Hepatic stellate cell (primary cell): ENCODE measurements around the gene DENND11.

Experiments used
- DNase-seq: peaks from one replicate; pipeline ENCODE4 v3.0.0; 2011; ENCODE audit warnings: low spot score

DENND11 gene

GRCh38 chr7:141702047-141702567, at the start of gene DENND11:
DENND11 (minus strand) TSS chr7:141702166; CDS start chr7:141702153, 13 bp downstream.
- DNase-seq: peak; percentile 60

- no peak for DNase-seq
Measured at GRCh38 chr7:141748396-141748795, 46.4 kb upstream of the DENND11 start.

- DNase-seq: no peak
Measured at GRCh38 chr7:141744131-141744530, 42.2 kb upstream of the DENND11 start.

- no peak for DNase-seq
Measured at GRCh38 chr7:141742229-141742628, 40.3 kb upstream of the DENND11 start.

DNA sequence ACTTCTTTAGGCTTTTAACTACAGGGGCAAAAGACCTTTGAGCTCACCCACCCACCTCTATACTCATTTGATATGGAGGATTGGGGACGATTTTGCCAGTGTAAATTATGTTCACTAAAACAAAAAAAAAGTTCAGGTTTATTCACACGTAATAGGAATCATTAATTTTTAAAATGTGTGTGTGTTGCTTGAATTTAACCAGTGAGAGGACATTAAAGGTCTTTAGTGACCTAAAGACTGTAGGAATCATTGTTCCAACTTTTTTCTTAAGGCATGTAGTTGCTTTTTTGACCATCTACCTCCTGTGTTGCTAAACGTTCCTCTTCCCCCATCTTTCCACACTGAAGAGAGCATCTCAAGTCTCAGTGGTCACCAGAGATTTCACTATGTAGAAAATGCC, 37.3 kb upstream of the DENND11 start:
- no peak for DNase-seq

DNA sequence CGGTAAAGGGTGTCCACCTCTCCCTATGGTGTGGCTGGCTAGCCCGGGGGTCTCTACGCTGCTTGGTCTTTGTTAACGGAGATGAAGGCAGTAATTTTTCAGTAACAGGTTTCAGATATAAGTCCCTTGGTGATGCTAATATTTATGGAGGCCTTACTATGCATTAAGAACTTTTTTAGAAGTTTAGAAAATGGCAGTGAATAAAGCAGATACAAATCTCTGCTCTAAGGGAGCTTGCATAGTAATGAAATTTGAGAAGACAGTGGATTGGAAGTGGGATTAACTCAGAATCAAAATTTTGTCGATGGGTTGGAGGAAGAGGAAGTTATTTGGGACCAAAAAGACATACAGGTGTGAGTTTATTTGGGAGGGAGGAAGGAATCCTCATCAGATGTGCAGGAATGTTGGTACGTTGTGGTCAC, 36.6 kb upstream of the DENND11 start:
- DNase-seq: no peak

DNA sequence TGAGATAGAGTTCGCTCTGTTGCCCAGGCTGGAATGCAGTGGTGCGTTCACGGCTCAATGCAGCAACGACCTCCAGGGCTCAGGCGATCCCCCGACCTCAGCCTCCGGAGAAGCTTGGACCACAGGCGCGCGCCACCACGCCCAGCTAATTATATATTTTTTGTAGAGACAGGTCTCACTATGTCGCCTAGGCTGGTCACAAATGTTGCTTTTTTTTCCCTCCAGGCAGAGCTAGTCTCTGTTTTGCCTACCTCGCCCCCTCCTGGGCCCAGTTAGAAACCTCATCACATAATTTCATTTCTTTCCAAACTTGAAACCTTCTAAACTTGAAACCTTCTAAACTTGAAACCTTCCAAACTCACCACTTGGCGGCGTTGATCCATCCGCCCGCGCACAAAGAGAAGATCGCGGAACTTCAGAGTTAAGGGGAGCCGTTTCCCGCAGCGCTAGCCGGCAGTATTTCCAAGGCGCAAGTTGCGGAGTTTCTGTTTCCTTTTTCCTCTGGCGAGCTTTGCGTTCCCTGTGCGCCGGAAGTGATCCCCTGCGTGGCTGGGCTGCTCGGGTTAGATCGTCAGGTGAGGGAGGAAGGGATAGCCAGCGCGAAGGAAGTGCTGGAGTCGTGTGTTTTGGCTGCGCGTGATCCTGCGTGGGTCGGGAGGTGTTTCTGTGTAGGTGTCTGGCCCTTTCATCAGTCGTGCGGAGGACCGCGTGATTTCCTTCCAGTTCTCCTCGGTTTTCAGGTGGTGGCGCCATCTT, 36.0 kb upstream of the DENND11 start, which contains the start of gene SSBP1:
Gene SSBP1 (plus strand): TSS at position 523 of the 756 bp plus-strand sequence. CDS start 809 bp downstream, outside the sequence.
- peak; percentile 83 for DNase-seq

DNA sequence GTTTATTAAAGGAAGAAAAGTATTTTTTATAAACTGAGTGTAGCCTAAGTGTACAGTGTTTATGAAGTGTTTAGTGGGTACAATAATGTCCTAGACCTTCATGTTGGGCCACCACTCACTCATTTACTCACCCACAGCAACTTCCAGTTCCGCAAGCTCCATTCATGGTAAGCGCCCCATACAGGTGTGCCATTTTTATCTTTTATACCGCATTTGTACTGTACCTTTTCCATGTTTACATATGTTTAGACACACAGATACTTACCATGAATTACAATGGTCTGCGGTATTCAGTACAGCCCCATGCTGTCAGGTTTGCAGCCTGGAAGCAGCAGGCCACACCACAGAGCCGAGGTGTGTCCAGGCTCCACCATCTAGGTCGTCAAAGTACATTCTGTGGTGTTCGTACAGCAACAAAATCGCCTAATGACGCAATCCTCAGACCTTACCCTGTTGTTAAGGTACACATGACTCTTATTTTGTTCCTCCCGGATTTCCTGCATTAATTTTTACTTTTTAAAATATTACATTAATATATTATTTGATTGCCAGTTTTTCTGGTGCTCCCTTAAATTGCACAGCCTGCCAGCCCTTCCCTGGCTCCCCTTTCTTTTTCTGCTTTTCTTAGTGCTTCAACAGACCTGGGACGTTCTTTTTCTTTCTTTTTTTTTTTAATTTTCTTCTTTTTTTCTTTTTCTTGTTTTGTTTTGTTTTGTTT, 35.3 kb upstream of the DENND11 start:
- DNase-seq: no peak

DNA sequence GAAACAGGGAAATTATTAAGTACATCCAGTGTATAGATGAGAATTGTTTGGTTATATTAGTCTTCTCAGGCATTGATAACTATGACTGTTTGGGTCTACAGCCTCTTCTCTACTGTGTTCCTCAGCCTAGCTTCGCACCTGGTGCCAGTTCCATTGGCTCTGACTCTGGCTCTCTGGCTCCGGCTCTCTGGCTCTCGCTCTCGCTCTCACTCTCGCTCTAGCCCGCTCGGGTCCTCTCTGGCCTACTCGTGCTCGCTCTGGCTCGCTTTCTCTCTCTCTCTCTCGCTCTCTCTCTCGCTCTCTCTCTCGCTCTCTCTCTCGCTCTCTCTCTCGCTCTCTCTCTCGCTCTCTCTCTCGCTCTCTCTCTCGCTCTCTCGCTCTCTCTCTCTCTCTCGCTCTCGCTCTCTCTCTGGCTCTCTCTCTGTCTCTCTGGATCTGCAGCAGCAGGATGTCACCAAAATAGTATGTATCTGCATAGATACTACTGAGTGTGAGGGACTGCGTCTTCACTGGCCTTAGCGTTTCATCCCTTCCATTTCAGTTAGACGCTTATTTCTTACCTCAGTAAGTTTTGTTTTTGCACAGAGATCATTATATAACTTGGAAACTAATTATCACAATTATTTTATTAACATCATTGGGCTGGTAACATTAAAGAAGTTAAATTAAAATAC, 29.6 kb upstream of the DENND11 start:
- DNase-seq: no peak

GRCh38 chr7:141729020-141729419, 27.1 kb upstream of the DENND11 start:
- DNase-seq: no peak

GRCh38 chr7:141722529-141722928, 20.6 kb upstream of the DENND11 start:
- DNase-seq: no peak

DNA sequence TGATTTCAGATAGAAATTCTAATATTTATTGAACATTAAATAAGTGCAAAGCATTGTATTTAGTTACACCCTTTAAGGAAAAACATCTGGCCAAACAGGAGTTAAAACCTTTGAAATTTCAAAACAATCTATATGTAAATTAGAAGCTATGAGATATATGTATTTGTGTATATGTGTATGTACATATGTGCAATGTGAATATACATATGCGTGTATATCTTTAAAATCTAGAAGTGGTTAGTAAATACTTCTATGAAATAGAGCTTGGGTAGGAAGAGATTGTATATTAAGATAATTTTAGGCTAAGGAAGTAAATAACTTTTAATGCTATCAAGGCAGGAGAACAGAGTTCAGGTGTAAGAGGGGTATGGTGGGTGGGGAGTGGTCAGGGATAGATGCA, 15.5 kb upstream of the DENND11 start:
- no peak for DNase-seq

DNA sequence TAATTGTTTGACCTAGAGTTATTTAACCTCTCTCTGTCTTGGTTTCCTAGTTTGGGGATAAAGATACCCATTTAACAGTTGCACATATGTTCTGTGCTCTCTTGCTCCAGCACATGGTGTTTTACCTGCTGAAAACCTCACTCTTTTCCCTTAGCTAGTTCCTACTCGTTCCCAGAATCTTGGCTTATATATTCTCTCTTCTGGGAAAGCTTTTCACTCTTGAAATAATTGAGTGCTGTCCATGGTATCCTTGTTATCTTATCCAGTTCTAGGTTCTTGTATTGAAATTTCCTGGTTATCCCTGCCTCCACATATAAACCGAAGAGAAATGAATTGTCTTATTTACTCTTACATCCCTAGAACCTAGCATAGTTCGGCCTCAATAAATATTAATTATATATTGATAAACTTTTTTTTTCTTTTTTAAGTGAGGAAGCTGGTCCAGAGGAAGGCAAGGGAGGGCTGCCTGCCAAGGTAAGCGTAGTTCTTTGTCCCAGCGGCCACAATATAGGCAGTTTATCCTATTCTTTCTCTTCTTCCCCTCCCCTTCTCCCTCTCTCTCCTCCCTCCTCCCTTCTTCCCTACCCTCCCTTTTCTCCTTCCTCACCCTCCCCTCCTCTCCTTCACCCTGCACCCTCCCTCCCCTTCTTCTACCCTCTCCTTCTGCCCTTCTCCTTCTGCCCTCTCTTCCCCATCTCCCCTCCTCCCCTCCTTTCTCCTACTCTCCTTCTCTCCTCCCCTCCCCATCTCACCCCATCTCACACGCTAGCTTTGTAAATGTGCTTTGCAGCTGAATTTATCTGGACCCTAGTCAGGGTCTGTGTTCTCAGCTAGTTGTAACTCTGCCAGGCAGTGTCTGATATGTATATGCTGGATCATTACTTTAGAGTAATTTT, 14.1 kb upstream of the DENND11 start:
- no peak for DNase-seq

DNA sequence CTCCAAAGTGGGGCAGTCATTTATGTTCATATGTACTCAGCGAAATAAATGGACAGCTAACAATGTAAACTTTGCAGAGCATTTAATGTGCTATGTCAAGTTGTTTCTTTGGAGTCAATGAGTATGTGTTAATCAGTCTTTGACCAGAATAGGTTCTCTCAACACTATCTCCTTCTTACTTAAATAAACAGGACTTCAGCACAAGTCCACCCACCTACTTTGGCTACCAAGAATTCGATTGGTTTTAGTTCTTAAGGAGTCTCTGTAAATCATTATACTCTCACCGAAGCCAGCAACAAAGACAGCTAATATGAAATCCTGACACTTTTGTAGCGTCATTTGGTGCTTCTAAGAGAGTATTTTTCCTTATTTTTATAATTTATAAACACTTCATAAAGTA, 13.1 kb upstream of the DENND11 start:
- no peak for DNase-seq

- DNase-seq: no peak
Measured at GRCh38 chr7:141714571-141714970, 12.6 kb upstream of the DENND11 start.

DNA sequence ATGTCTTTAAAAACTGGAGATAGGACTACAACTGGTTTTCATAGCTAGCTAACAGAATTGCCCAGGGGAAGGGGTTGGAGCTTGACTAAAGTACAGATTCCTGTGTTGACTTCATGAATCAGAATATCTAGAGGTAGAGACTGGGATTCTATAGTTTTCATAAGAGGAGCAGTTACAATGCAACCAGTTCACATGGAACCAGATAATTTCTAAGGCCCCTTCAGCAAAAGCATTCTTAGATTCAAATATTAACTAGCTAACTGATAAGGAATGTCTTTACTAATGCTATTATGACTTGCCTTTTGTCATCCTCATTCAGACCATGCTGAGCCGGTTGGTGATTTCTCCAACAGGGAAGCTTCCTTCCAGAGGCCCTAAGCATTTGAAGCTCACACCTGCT, 11.9 kb upstream of the DENND11 start:
- DNase-seq: no peak

- DNase-seq: no peak
Measured at GRCh38 chr7:141712603-141713255, 10.8 kb upstream of the DENND11 start.

DNA sequence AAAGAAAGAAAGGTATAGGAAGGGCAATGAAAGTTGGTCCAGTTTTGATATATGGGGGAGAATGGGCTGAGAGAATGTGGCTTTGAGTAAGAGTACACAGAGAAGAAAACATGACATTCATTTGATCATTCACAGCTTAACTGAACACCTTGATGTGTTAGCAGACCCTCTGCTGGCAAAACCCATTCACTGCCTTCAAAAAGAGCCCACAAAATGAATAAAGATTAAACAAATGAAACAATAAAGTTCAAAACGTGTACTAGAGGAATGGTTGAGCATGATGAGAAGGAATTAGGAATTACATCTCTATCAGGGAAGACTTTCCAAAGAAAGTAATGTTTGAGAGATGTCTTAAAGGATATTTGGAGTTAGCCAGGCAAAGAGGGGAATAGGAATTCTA, 8.3 kb upstream of the DENND11 start:
- DNase-seq: no peak

DNA sequence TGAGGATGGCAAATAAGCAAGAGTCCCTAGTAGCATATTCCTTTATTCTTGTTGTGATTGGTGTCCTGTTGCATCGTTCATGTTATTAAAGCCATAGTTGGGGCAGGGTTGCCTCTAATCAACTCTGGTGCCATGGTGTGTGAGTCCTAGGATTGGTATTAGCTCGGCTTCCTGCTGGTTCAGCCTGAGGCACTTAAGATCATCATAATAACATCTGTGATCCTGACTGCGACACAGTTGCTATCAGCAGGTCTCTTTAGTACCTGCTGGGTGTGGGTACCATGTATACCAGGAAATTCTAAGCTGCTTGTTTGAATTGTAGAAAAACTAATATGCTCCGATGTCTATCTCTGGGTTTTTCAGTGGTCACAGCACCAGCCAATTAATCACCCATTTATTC, 7.8 kb upstream of the DENND11 start:
- DNase-seq: no peak

GRCh38 chr7:141709318-141709717, 7.4 kb upstream of the DENND11 start:
- no peak for DNase-seq

DNA sequence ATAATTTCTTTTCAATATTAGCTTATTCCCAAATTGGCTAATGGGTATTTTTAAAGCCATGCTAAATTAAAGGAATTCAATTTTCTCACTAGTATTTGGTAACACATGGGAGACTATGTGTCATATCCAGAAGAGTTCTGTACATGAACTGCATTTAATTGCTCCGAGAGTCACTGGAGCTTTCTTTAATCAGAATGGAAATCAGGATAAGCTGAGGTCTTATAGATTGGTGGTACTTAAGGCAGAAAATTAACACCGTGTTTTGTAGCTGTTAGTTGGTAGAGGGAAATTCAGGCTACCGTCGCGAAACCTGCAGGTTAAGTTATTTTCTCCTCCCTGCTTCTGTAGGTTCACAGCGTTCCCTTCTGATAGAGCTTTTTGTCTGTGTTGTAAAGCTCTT, 6.4 kb upstream of the DENND11 start, which contains the start of gene WEE2:
Gene WEE2 (plus strand): TSS at position 3 of the 400 bp plus-strand sequence. CDS start 406 bp downstream, outside the sequence.
- no peak for DNase-seq
